ENCODE data around the gene ZNF622.
A peak's percentile ranks its signal among the peaks of the same experiment; 100 is the strongest.
"Not testable (repeated sequence)": the region's sequence is repeated elsewhere in the genome, so short reads cannot be mapped to it uniquely, and the experiment has no call there.

ZNF622 gene

DNA sequence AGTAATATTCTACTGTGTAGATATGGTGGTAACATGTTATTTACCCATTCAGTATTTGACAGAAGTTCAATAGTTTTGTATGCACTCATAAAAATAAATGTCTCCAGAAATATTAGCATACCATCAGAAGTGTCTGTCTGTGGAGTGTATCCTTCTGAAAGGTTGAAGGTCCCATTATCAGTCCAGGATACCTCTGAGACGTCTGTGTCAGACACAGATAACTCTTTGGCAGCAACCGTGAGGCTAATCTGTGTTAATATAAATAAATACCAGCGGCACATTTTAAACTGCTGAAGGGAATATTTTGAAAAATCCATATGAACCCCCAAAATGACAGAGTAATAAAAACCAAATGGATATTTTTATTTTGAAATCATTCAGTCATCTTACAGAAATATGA is 11.9 kb upstream of the ZNF622 start:
- DNase-seq = no peak

DNA sequence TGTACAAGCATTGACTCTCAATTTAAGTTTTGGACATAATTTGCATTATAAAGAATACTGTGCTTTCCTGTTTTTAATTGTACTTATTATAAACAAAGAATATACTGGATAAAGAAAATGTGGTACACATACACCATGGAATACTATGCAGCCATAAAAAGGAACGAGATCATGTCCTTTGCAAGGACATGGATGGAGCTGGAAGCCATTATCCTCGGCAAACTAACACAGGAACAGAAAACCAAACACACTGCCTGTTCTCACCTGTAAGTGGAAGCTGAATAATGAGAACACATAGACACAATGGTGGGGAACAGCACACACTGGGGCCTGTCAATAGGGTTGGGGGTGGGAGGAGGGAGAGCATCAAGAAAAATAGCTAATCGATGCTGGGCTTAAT is 10.8 kb upstream of the ZNF622 start:
- not testable (repeated sequence) for DNase-seq

DNA sequence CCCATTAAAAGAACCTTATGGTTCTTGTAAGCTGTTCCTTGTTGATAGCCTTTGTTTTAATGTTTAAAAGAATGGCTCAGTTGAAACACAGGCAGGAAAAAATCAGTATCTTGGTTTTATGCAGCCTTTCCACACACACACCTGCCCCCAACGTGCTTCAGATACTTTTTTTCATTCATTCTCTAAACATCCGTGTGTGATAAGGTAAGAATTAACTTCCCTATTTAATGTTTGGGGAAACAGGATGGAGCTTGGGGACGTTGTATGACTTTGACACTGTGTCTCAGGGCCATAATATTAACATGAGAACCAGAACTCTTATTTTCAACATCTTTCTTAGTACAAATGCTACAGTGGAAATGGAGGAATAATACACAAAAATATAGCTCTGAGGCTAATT is 5.8 kb upstream of the ZNF622 start:
- no peak for DNase-seq

DNA sequence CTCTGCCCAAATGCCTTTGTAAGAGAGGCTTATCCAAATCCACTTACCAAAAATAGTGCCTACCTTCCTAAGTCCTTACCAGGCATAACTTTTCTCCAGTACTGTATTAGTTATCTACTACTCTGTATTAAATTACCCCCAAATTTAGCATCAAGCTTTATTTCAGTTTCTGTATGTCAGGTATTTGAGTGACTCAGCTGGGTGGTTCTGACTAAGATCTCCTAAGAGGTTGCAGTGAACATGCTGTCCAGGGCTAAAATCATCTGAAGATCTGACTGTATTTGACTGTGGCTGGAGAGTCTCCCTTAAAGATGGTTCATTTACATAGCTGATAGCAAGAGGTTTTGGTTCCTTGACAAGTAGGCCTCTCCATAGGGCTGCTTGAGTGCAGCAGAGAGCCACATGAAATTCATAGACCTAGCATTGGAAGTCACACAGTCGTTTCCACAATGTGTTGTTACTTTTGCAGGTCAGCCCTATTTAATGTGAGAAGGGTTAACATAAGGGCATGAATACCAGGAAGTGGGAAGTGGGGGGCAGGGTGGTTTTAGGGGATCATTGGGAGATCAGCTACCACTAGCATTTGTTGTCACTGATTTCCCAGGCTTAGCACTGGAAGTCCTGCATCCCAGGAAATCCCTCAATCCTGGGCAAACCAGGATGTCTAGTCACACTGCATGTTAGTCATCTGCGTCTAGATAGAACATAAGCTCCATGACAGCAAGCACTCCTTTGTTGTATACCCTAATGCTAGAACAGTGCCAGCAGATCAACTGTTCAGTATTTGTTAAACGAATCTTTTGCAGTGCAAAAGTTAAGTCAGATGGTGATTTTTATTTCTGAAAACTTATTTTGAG is 2.0 kb upstream of the ZNF622 start:
- no peak for DNase-seq

DNA sequence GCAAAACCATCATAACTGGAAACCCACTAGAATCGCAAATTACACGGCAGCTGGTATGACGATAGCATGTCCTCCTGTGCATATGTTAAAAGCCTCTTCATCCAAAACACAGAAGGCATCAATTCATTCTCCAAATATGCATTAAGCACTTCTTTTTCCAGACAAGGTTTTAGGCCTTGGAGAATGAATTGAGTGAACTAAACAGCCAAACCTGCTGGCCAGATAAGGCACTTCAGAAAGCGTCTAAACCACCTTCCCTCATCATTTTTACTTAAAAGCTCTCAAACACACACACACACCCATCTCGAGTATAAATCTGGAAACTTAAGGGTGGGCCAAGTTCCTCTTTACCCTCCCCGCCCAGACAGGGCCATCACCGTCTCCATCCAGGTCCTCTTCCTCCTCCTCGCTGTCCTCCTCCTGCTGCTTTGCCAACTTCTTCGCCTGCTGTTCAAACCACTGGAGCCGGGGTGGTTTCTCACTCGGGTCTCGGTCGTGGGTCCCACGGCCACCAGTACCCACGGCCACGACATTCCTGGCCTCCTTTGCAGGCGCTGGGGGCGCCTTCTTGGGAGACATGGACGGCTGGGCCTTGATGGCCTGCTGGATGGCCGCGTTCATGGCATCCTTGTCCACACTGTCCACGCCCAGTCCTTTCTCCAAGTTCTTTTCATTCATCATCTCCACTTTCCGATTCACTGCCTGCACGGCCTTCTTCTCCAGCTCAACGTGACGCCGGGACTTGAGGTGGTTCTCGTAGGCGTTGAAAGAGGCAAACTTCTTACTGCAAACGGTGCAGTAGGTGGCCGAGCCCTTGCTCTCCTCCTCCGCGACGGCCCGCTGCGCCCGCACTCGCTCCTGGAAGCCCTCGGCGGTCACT is 696 bp downstream of the ZNF622 start:
- no peak for DNase-seq

DNA sequence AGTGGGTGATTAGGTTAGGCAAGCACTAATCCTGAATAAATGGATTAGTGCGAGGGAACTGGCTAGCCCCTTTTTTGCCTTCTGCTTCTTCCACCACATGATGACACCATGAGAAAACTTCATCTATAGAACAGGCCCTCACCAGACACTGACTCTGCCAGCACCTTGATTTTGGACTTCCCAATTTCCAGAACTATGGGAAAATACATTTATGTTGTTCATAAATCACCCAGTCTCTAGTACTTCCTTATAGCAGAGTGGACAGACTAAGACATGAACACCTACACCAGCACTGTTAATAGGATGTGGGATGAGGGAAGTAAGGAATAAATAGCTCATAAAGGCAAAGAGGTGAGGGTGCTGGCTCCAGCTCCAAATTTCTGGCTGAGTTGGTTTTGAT is 1.4 kb downstream of the ZNF622 start:
- no peak for DNase-seq

DNA sequence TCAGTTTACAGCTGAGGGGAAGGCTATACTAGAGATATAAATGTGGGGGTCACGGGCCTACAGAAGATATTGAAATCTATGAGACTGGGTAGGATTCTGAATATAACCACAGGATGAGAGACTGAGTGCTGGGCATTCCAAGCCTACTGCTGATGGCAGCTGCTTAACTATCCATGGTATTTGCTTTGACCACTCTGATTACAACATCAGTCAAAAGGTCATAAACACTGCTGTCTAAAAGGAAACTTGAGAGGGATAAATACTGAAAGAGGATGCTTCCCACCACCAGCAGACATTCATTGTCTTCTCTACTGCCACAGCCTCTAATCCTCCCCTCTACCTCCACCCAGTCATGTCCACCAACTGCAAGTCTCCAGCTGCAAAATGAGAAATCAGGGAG is 3.8 kb downstream of the ZNF622 start:
- DNase-seq = no peak

DNA sequence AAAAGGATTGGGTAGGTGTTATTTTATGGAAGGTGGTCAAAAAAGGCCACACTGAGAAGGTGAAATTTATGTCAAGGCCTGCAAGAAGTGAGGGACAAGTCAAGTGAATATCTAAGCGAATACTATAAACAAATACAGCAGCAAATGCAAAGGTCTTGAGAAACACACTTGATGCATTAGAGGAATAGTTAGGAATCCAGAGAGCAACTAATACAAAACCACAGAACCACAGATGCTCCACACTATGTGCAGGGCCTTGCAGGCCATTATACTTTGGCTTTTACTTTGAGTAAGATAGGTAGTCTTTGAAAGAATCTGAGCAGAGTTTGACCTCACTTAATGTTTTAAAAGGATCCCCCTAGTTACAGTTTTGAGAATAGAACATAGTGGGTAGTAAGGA is 4.6 kb downstream of the ZNF622 start:
- no peak for DNase-seq

DNA sequence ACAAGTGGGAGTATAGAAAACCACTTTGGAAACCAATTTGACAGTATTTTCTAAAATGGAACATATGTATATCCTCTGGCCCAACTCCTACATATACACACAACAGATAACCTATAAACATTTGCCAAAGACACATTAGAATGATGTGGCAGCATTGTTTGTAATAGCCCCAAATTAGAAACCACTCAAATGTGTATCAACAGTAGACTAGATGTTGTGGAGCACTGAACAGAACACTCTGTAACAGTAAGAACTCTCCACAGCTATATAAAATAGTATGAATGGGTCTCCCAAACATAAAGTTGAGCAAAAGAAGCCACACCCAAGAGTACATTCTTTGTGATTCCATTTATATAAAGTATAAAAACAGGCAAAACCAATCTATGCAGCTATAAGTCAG is 6.1 kb downstream of the ZNF622 start:
- no peak for DNase-seq

DNA sequence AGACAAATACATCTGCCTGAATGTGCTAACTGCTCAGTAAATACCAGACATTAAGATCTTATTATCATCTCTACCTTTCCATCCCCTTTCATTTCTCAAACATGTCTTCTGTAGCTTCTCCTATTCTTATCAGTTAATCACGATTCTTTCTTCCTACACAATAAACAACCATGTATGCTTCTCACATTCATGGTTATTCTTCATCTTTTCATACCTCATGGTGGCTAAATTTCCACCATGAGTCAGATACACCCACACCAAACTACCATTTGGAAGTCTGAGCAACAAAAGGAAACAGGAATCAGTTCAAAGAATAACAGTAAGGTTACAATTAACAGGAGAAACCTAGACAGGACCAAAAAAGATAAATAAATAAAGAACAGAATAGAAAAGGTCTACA is 7.7 kb downstream of the ZNF622 start:
- DNase-seq = no peak

DNA sequence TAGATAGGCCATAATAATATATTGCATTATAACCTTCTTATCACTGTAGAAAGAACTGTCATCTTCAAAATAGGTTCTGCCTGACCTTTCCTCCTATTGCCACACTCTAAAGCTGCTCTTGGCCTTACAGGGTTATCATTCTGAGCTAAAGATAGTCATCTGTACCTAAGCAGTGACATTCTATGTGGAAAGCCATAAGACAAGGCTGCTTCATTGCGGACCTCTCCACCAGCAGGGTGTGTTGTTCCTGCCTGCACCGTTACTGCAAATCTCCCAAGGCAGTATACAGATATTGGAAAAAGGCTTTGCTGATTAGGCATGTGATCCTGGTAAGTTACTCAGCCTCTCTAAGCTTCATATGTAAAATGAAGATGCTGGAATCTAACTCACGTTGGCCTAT is 8.1 kb downstream of the ZNF622 start:
- no peak for DNase-seq

DNA sequence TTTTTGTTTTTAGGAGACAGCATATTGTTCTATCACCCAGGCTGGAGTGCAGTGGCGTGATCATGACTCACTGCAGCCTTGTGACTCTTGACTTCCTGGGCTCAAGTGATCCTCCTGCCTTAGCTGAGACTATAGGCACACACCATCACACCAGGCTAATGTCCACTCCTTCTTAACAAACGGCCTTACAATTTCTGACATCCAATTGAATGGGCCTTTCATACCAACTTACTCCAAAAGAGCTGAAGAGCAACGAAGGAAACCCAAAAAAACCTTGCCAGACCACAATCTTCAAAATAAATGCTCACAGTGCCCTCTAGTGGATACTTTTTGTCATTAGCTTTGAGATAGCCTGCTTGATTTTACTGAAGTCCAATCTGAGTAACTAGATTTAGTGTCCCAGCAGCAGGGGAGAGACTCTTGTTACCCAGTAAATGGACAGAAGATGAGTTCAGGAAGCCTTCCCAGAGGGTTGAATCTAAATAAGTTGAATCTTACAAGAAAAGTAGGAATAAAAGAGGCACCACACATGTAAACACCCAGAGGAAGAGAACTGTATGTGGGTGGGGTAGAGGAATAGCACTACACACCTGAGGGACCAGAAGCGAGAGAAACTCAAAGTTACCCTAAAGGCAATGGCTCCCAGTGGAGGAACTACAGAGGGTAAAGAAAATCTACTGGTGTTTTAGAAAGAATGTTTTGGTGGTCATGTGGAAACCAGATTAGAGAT is 9.3 kb downstream of the ZNF622 start:
- peak; percentile 36 for DNase-seq

DNA sequence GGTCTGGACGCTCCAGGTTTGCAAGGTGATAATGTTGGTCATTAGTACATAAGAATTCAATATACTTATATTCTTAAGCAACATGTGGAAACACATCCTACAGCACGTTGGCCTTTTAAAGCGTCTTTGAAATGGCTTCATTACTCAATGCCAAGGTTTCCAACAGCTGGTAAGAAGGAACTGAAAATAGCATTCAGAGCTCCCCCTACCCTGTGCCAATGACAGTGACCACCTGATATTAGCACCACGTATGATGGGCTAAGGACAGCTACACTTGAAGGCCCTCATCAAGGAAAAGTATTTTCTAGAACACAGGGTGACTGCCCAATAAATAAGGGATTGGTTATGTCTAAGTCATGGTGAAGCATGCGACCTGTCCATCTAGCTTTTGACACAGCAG is 9.9 kb downstream of the ZNF622 start:
- no peak for DNase-seq

DNA sequence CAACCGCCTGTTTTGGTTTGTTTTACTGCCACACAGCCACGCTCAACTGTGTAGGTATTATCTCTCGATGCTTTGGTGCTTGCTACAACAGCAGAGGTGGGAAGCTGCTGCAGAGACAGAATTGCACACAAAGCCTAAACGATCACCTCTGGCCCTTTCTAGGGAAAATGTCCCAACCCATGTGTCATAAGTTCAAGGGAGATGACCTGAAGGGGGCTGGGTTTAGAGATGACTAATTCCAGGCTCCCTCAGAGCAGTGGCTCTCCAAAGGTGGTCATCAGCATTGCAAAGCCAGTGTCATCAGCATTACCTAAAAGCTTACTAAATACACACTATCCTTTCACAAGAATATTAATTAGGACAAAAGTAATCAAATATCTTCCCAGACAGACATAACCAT is 10.9 kb downstream of the ZNF622 start:
- DNase-seq = no peak

DNA sequence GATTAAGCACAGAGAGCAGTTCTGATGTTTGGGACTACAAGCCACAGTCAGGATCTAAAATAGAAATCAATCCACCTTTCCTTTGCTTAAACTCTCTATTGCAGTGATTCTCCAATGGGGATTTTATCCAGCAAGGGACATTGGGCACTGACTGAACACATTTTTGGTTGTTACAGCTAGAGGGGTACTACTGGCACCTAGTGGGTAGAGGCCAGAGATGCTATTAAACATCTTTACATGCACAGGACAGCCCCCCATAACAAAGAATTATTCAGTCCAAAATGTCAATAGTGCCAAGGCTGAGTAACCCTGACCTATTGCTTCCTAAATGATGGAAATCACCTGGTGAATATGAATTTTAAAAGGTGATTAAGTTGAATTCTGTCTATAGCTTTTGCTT is 12.0 kb downstream of the ZNF622 start:
- DNase-seq = no peak

DNA sequence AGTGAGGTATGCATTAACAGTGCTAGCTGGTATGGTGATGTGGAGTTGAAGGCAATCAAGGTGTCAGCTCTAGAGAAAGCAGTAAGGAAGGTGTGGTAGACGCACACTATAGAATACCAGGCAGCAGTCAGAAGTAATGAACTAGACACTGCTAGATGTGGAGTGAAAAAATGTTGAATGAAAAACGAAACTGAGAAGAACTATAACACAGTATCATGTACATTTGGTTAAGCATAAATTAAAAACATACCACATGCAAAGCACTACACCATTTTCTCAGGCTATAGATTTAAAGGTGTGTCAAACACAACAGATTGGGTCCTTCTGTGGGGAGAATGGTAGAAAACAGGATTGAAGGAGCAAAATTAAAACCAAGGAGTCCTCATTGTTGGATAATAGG is 15.4 kb downstream of the ZNF622 start:
- DNase-seq = no peak

DNA sequence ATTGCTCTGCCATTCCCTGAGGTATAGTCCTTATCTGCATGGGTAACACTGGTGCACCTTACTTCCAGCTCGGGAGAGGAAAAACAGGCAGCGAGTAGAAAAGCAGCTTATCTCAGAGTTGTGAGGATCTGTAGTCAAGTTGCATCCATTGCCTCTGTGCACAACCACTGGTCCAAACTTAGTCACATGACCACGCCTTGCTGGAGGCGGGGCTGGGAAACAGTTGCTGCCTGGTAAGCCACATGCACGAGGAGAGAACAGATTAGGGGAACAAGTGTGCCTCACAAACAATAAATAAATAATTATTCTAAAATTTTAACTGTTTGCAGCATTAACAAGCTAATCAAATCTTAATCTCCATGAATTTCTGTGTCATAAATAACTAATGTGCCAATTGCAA is 18.6 kb downstream of the ZNF622 start:
- no peak for DNase-seq

DNA sequence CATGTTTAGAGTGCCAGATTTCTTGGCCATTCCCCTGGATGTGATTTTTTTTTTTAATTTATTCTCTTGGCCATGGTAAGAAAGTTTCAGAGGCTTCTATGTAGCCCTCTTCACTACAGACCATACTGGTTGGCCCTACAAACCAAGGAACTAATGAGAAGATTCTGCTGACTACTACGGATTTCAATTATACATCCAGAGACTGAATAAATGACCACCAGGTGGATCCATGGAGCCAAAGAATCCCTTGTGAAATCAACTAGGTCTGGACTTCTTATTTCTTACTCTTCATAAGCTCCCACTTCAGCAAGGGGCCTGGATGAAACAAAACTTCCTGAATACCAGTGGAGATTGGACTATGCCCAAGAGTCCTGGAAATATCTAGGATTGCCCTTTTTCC is 27.6 kb downstream of the ZNF622 start:
- no peak for DNase-seq

DNA sequence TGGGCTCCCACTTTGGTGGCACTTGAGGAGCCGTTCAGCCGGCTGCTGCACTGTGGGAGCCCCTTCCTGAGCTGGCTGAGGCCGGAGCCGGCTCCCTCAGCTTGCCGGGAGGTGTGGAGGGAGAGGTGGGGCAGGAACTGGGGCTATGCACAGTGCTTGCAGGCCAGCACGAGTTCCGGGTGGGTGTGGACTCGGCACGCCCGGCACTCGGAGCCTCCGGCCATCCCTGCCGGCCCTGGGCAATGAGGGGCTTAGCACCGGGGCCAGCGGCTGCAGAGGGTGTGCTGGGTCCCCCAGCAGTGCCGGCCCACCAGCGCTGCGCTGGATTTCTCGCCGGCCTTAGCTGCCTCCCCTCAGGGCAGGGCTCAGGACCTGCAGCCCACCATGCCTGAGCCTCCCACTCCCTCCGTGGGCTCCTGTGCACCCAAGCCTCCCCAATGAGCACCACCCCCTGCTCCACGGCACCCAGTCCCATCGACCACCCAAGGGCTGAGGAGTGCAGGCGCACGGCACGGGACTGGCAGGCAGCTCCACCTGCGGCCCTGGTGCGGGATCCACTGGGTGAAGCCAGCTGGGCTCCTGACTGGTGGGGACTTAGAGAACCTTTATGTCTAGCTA is 29.4 kb downstream of the ZNF622 start:
- DNase-seq = not testable (repeated sequence)

DNA sequence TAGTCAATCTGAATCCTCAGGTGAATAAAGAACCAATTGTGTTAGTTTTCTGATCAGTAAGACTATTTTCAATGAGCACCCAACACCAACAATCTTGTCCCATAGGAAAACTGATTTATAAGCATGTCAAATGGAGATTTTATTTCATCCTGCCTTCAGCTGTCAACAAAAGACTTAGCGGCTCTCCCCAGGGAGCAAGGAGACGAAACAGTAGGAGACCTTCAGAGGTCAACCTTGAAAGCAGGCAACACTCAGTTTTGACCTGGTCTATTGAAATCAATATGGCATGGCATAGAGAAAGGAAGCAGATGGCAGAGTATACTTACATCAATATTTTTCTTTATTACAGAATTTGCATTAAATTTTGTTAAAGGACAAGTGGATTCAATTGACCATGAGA is 34.1 kb downstream of the ZNF622 start:
- no peak for DNase-seq

DNA sequence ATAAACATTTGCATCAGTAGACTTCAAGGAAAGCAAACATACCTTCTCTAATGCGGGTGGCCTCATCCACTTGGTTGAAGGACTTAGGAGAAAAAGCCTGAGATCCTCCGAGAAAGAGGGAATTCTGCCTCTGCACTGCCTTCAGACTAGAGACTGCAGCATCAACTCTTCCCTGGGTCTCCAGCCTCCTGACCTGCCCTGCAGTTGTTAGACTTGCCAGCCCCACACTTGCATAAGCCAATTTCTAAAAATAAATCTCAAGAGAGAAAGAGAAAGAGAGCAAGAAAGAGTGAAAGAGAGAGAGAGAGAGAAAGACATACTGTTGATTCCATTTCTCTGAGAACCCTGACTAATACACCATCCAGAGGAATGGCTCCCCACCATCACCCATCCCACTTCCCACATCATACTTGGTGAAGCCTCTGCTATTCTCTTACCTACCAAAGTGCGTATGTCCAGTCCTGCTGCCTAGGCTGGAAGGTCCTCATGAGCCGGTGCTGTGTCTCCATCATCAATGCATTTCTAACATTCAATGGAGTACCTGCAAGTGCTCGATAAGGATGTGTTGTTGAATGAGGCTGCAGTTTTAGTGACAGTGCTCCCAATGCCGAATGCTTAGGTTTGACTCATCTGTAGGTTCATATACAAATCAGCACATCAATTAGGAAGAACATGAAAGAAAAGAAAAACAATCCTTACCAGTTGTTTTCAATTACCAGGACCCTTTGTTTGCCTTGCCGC is 35.1 kb downstream of the ZNF622 start:
- no peak for DNase-seq

DNA sequence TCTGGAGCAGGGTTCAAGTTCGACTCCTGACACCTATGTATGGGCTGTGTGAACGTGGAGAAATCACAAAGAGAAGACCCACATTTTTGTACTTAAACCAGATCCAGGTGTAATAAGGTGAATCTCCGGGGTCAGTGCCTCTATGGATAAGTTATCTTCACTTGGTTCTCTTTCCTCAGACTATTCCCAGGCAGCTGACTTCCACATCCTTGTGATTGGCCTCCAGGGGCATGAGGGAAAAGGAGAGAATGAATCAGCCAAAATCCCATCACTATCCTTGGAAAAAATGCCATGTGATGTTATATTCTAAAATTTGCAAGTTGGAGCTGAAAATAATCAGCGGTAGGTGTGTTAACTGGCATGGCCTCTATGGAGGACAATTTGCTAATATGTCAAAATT is 37.2 kb downstream of the ZNF622 start:
- DNase-seq = no peak
